Measurements from ENCODE around the gene VASP. TPM values are rescaled to one million over a fixed set of nuclear protein-coding genes. Genes with fewer than 3 reads are reported as not detected.
A peak's percentile ranks its signal among the peaks of the same experiment; 100 is the strongest.

Gene VASP
- total RNA-seq, 1 donor from 2014 or later: 155 TPM

GRCh38 chr19:45569619-45570421 lies 62.5 kb downstream of the VASP start:
- no peaks in the 10 kb centered on the region for H3K27me3 ChIP-seq
- H3K9me3 ChIP-seq: no peaks in the 10 kb centered on the region
- H3K4me3 ChIP-seq: no peak overlapping the region
- no peaks in the 10 kb centered on the region for H3K4me1 ChIP-seq
- ATAC-seq (peak; percentile 91), DNase-seq (no peak)
- H3K36me3 ChIP-seq: peaks cover 5% of the 10 kb centered on the region
- intact Hi-C loops (cut with DNase I): no loop called here
- peak; percentile 69 for TF ChIP-seq CTCF (IDR thresholded peaks at IDR 0.05)
- H3K27ac ChIP-seq: no peak overlapping the region

- intact Hi-C loops (cut with DNase I): no loop called here
These were observed 64.4 kb downstream of the VASP start for GRCh38 chr19:45571457-45572220.

GRCh38 chr19:45574526-45574925 lies 67.2 kb downstream of the VASP start:
- intact Hi-C loops (cut with DNase I): no loop called here
- no peak for ATAC-seq

More at GRCh38 chr19:45571457-45572220, 64.4 kb downstream of the VASP start:
- Histone ChIP-seq H3K27ac (no peak overlapping the region), H3K4me3 (no peak overlapping the region), H3K27me3 (no peaks in the 10 kb centered on the region), H3K4me1 (peaks cover under 1% of the 10 kb centered on the region), H3K9me3 (no peaks in the 10 kb centered on the region), H3K36me3 (peaks cover 5% of the 10 kb centered on the region)
- ATAC-seq (no peak), DNase-seq (no peak)
- no peak for TF ChIP-seq CTCF (IDR thresholded peaks at IDR 0.05)

GRCh38 chr19:45575216-45575615 lies 67.9 kb downstream of the VASP start:
- DNase-seq (no peak), ATAC-seq (no peak)
- H3K27me3 ChIP-seq: no peaks in the 10 kb centered on the region
- TF ChIP-seq CTCF (IDR thresholded peaks at IDR 0.05): no peak
- H3K9me3 ChIP-seq: no peaks in the 10 kb centered on the region
- H3K4me3 ChIP-seq: no peak overlapping the region
- intact Hi-C loops (cut with DNase I): no loop called here
- H3K27ac ChIP-seq: no peak overlapping the region
- peaks cover 16% of the 10 kb centered on the region for H3K4me1 ChIP-seq
- peaks cover 5% of the 10 kb centered on the region for H3K36me3 ChIP-seq

More at GRCh38 chr19:45574526-45574925, 67.2 kb downstream of the VASP start:
- Histone ChIP-seq H3K9me3 (no peaks in the 10 kb centered on the region), H3K36me3 (peaks cover 5% of the 10 kb centered on the region), H3K27me3 (no peaks in the 10 kb centered on the region), H3K4me1 (peaks cover 16% of the 10 kb centered on the region), H3K4me3 (no peak overlapping the region), H3K27ac (no peak overlapping the region)
- no peak for TF ChIP-seq CTCF (IDR thresholded peaks at IDR 0.05)
- no peak for DNase-seq

Other genes starting within 250 kb of the VASP start
- gene CKM, start 184.6 kb upstream of the VASP start, total RNA-seq: 0.41 TPM
- 1.8 TPM for gene KLC3, start 166.7 kb upstream of the VASP start, total RNA-seq
- 13.7 TPM for gene ERCC2, start 136.9 kb upstream of the VASP start, total RNA-seq
- 67.9 TPM for gene PPP1R13L, start 102.4 kb upstream of the VASP start, total RNA-seq
- gene POLR1G, start 100.8 kb upstream of the VASP start, total RNA-seq: 5.4 TPM
- gene ERCC1, start 83.6 kb upstream of the VASP start, total RNA-seq: 48.8 TPM
- 3.6 TPM for gene FOSB, start 39.5 kb upstream of the VASP start, total RNA-seq
- gene RTN2, start 10.4 kb upstream of the VASP start, total RNA-seq: 13.3 TPM
- gene PPM1N, start 9.0 kb upstream of the VASP start, total RNA-seq: 0.67 TPM
- gene OPA3, start 77.3 kb downstream of the VASP start, total RNA-seq: 13.0 TPM
- gene GPR4, start 94.7 kb downstream of the VASP start, total RNA-seq: 18.5 TPM
- 54.4 TPM for gene EML2, start 131.9 kb downstream of the VASP start, total RNA-seq
- gene GIPR, start 160.7 kb downstream of the VASP start, total RNA-seq: 4.8 TPM
- 188 TPM for gene SNRPD2, start 184.5 kb downstream of the VASP start, total RNA-seq
- gene QPCTL, start 185.2 kb downstream of the VASP start, total RNA-seq: 7.0 TPM
- gene FBXO46, start 223.4 kb downstream of the VASP start, total RNA-seq: 16.5 TPM
- gene MEIOSIN, start 226.0 kb downstream of the VASP start, total RNA-seq: not detected

Data from upper lobe of right lung (tissue), 1 donor.